H1 (cell line): ENCODE data around the gene SUPT4H1. TPM values are rescaled to one million over a fixed set of nuclear protein-coding genes. Genes with fewer than 3 reads are reported as not detected.

Experiments used
- FOSL1 ChIP-seq: IDR thresholded peaks from 2 replicates; pipeline ENCODE4 v1.6.1; 2011; ENCODE audit warnings: mild to moderate bottlenecking, low read depth, low read length, moderate library complexity; ENCODE audit not compliant: insufficient read depth
- KDM5A ChIP-seq: fragments of 200-600 bp; IDR thresholded peaks from 2 replicates; pipeline ENCODE4 v1.7.1; 2012; ENCODE audit warnings: mild to moderate bottlenecking, low read length, inconsistent platforms, mixed read lengths
- RNF2 ChIP-seq: fragments of 200-900, 300-1000 bp; sonication (generic); IDR thresholded peaks from 2 replicates; pipeline ENCODE4 v1.7.1; 2016; ENCODE audit warnings: borderline replicate concordance, low read depth, mild to moderate bottlenecking, antibody characterized with exemption, low read length; ENCODE audit not compliant: poor library complexity, severe bottlenecking; ENCODE audit errors: missing control alignments
- SRF ChIP-seq: IDR thresholded peaks from 2 replicates; pipeline ENCODE4 v1.6.1; 2011; ENCODE audit warnings: mild to moderate bottlenecking, low read depth, low read length, moderate library complexity
- polyA plus RNA-seq, 7 experiments: library from polyadenylated mRNA; depleted of rRNA in 3 of 7; stranded (reverse) in 5 of 7; unstranded in 2 of 7; fragments of >200 nt in 5 of 7; fragments of 200-250 nt in 2 of 7; gene quantifications; 1 replicate in 5 of 7; 2 replicates in 1 of 7; 4 replicates in 1 of 7; pipeline versions ENCODE4 v1.2.1 to v1.2.3, GENCODE V29; 2011 to 2013; ENCODE audit warnings: missing spikeins in 2 of 7, mixed read lengths in 2 of 7
- total RNA-seq: library from RNA; stranded (reverse); fragmentation: NEBNext Ultra II Directional; extraction: Animal tissue kit (Norgen Biotek cat#: 25700); gene quantifications from 2 replicates; pipeline ENCODE4 v1.2.1, GENCODE V29; 2021
- TF ChIP-seq, protein P1 (sequence below), 3 experiments: IDR thresholded peaks; 1 replicate in 2 of 3; 2 replicates in 1 of 3; pipeline versions ENCODE4 v1.5.1 to v1.6.1; 2011; ENCODE audit warnings: low read length in 3 of 3, mild to moderate bottlenecking in 3 of 3, inconsistent platforms in 2 of 3, low read depth in 1 of 3, moderate library complexity in 1 of 3; ENCODE audit not compliant: insufficient read depth in 1 of 3; ENCODE audit errors: control extremely low read depth in 1 of 3
- TF ChIP-seq, protein P2 (sequence below): IDR thresholded peaks from 2 replicates; pipeline ENCODE4 v1.6.1; 2012; ENCODE audit warnings: inconsistent platforms
- TF ChIP-seq, protein P3 (sequence below): IDR thresholded peaks from 2 replicates; pipeline ENCODE4 v1.6.1; 2012; ENCODE audit warnings: low read length, inconsistent platforms

SUPT4H1 gene
- total and polyA plus RNA-seq, 2 of the 8 experiments (the other 6 are each of a cell fraction or from before 2014, with no cell fraction given) = 112 to 143 TPM

DNA sequence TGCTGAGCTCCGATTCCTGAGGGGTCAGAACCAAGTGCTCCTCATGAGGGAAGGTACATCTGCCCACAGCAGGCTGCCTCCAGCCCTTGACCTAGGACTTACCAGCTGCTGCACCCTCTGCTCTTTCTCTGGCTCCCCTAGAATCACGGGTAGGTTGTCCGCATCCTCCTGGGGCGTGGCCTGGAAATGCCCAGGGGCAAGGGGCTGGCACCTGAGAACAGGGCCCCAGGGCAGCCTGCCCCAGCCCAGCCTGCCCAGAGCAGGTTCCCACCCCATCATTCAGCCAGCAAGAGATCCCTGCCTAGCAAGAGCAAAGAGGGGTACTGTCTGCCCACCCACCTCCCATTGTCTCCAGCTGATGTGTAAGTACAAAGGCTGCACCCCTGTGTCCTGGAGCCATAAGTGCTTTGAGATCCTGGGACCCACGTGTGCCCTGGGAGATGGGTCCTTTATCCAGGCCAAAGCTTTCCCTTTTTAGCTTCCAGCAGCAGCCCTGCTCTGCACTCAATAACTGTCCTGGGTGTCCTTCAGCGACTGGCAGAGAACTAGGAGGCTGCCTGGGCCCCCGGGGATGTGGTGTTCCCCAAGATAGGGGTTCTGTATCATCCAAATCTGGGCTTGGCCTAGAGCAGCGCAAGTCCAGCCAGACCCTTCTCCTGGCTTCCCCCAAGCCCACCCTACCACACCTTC lies 28.5 kb downstream of the SUPT4H1 start (continued):
- no peak for TF ChIP-seq SRF
- TF ChIP-seq RNF2 = no peak
- TF ChIP-seq, protein P1, sequence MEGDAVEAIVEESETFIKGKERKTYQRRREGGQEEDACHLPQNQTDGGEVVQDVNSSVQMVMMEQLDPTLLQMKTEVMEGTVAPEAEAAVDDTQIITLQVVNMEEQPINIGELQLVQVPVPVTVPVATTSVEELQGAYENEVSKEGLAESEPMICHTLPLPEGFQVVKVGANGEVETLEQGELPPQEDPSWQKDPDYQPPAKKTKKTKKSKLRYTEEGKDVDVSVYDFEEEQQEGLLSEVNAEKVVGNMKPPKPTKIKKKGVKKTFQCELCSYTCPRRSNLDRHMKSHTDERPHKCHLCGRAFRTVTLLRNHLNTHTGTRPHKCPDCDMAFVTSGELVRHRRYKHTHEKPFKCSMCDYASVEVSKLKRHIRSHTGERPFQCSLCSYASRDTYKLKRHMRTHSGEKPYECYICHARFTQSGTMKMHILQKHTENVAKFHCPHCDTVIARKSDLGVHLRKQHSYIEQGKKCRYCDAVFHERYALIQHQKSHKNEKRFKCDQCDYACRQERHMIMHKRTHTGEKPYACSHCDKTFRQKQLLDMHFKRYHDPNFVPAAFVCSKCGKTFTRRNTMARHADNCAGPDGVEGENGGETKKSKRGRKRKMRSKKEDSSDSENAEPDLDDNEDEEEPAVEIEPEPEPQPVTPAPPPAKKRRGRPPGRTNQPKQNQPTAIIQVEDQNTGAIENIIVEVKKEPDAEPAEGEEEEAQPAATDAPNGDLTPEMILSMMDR (IDR thresholded peaks at IDR 0.05; ENCODE audit: control extremely low read depth in 1 of 3, insufficient read depth in 1 of 3, low read depth in 1 of 3, low read length in 3 of 3) = no peak
- TF ChIP-seq, protein P2, sequence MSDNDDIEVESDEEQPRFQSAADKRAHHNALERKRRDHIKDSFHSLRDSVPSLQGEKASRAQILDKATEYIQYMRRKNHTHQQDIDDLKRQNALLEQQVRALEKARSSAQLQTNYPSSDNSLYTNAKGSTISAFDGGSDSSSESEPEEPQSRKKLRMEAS = no peak
- no peak for TF ChIP-seq KDM5A
- no peak for TF ChIP-seq FOSL1
- TF ChIP-seq, protein P3, sequence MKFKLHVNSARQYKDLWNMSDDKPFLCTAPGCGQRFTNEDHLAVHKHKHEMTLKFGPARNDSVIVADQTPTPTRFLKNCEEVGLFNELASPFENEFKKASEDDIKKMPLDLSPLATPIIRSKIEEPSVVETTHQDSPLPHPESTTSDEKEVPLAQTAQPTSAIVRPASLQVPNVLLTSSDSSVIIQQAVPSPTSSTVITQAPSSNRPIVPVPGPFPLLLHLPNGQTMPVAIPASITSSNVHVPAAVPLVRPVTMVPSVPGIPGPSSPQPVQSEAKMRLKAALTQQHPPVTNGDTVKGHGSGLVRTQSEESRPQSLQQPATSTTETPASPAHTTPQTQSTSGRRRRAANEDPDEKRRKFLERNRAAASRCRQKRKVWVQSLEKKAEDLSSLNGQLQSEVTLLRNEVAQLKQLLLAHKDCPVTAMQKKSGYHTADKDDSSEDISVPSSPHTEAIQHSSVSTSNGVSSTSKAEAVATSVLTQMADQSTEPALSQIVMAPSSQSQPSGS = no peak
